Cortex of kidney (tissue), 1 donor: ENCODE measurements around the gene RPS5.
"Not testable (repeated sequence)": the region's sequence is repeated elsewhere in the genome, so short reads cannot be mapped to it uniquely, and the experiment has no call there.

ENCODE experiments used
- DNase-seq: peaks from one replicate; lab custom pipeline; 2025; lab: John Stamatoyannopoulos, UW

Gene RPS5

DNA sequence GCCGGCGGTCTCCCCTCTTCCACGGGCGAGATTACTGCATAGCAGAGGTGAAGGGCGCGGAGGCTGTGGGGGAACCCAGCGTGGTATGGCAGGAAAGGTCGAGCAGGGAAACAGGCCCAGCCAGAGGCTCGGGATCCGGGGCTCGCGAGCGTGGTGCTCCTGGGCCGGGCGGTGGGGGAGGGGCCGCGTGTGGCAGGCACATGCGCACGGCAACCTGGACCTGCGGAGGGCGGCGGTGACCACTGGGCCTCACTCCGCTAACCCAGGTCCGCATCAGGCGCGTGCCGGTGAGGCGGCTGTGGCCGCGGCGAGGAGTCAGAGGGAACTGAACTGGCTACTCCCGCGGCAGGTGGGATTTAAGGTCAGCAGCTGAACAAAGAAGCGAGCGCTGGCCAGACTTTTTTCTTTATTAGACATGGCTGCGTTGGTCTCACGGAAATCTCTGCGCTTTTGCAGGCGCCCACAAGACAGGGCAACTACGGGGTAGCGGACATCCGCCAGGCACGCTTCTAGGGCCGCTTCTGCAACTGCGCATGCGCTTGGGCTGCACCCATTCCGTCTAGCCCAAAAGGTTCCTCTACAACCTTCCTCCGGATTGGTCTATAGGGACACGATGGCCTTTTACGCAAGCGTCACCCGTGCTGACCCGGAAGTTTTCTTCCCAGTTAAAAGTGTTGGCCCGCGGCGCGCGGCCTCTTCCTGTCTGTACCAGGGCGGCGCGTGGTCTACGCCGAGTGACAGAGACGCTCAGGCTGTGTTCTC is at the start of gene RPS5:
Gene RPS5 (plus strand): TSS at position 694 of the 762 bp plus-strand sequence. CDS start 869 bp downstream, outside the sequence.
- DNase-seq = no peak

DNA sequence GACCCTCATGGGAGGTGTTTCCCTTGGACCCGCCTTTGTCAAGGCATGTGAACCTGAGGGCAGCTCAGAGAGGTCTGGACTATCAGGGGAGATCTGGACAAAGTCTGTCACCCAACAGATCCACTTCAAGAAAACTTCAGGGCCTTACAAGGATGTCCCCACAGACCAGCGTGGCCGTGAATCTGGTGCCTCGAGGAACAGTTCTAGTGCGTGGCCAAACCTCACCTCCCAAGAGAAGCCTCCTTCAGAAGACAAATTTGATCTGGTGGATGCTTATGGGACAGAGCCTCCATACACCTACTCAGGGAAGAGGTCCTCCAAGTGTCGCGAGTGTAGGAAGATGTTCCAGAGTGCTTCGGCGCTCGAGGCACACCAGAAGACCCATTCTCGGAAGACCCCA is 48.7 kb upstream of the RPS5 start:
- DNase-seq = no peak

DNA sequence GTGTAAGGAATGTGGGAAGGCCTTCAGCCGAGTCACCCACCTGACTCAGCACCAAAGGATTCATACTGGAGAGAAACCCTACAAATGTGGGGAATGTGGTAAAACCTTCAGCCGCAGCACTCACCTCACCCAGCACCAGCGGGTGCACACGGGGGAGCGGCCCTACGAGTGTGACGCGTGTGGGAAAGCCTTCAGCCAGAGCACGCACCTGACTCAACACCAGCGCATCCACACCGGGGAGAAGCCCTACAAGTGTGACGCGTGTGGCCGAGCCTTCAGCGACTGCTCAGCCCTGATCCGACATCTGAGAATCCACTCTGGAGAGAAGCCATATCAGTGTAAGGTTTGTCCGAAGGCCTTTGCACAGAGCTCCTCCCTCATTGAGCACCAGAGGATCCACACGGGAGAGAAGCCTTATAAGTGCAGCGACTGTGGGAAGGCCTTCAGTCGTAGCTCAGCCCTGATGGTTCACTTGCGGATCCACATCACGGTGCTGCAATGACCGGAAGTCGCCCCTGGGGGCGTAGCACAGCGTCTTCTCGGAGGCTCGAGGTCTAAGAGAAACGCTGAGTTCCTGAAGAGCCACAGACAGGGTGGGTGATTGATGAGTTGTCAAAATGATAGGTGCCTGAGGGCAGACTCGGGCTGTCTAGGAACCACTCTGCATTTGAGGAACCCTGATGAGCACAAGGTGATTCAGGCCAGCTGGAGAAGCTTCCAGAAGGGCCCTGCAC is 48.1 kb upstream of the RPS5 start:
- DNase-seq = no peak

DNA sequence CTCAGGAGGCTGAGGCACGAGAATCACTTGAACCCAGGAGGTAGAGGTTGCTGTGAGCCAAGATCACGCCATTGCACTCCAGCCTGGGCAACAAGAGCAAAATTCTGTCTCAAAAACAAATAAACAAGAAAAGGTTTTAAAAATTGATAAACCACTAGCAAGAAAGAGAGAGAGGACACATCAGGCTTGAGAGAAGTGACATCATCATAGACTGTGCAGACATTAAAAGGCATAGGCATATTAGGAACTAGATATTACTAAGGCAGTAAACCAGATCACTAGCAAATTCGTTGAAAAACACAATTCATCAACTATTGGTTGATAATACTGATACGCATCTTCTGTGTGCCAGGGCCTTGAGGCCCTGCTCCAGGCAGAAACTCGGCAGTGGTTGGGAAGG is 41.5 kb upstream of the RPS5 start:
- no peak for DNase-seq

DNA sequence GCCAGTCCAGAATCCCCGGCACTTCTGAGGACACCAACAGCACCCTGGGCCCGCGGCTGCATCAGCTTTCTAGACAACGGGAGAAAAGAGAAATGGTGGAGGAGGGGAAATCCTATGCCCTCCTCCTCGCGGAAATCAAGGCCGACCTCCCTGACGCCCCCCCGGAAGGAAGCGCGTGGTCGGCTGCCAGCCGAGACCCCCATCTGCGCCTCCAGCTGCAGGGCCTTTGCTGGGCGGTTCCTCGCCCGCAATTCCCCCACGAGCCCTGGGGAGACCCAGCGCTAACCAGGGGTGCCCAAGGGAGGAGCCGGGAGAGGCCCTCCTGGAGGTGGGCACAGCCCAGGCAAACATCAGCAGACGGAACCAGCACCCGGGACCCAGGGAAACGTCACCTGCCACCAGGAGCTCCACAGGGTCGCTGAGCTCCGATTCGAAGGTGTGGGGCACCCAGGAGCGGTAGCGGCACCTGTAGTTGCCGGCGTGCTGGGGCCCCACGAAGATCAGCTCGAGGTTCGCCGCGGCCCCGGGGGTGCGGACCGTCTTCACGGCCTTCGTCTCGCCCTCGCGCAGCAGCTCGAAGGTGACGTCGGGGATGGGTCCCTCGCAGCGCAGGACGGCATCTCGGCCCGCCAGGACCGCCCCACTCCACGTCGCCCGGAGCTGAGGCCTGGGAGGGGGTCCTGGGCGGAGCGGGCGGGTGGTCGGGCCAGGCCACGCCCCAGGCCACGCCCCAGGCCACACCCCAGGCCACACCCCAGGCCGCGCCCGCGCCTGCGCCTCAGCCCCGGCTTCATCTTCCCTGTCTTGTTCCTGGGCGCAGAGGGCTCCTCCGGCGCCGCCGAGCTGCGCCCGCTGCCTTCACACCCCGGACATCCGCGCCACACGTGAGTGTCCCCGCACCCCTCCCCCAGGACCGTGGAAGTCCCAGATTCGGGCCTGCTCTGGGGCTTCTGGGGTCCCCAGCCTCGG is 39.8 kb upstream of the RPS5 start:
- DNase-seq = no peak

DNA sequence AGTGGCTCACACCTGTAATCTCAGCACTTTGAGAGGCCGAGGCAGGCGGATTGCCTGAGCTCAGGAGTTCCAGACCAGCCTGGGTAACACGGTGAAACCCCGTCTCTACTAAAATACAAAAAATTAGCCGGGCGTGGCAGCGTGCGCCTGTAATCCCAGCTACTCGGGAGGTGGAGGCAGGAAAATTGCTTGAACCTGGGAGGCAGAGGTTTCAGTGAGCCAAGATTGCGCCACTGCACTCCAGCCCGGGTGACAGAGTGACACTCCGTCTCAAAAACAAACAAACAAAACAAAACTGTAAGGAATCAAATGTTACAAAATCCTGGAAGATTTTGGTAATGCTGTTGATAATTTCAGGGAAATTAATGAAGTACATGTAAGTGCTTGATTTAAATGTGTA is 39.0 kb upstream of the RPS5 start:
- not testable (repeated sequence) for DNase-seq

DNA sequence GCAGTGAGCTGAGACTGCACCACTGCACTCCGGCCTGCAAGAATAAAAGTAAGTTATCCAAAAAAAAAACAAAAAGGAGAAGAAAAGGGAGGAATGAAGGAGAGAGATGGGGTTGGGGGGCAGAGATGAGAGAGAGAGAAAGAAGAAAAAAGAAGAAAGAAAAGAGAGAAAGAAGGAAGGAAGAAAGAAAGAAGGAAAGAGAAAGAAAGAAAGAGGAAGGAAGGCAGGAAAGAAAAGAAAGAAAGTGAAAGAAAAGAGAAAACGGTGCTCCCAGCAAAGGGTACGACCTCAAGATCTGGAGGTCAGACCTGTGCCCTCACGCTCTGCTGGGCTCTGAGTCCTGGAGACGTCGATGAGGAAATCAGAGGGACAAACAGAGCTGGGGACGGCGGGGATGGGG is 37.5 kb upstream of the RPS5 start:
- DNase-seq = no peak

DNA sequence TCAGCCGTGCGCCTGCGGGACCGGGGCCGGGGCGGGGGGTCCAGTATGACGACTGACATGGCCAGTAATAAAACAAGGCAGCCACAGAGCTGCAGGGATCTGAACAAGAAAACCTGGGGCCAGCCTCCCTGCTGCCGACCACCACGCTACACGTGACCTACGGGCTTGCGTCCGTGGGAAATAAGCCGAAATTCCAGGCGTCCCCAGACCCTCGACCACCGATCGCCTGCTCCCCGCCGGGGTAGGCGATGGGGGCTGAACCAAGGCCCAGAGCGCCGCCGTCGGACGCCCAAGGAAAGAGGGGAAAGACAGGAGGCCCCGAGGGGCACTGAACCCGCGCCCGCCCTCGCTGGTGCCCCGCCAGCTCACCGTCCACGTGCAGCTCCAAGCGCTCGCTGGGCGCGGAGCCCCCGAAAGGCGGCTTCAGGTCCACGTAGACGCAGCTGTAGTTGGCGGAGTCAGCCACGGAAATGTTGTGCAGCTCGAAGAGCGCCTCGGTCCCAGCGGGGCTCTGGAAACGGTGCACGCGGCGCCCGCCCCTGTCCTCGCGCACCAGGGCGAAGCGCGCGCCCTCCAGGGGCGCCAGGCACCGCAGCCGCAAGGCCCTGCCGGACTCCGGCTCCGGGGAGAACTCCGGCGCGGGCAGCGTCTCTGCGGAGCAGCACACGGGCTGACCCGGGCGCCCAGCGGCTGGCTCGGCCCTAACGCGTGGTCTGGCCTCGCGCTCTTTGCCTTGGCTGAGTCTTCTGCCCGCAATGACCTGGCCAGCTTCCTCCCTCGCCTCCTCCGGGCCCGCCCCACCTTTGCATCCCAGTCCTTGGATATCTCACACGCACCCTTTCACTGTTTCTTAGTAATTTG is 36.8 kb upstream of the RPS5 start:
- DNase-seq = no peak

DNA sequence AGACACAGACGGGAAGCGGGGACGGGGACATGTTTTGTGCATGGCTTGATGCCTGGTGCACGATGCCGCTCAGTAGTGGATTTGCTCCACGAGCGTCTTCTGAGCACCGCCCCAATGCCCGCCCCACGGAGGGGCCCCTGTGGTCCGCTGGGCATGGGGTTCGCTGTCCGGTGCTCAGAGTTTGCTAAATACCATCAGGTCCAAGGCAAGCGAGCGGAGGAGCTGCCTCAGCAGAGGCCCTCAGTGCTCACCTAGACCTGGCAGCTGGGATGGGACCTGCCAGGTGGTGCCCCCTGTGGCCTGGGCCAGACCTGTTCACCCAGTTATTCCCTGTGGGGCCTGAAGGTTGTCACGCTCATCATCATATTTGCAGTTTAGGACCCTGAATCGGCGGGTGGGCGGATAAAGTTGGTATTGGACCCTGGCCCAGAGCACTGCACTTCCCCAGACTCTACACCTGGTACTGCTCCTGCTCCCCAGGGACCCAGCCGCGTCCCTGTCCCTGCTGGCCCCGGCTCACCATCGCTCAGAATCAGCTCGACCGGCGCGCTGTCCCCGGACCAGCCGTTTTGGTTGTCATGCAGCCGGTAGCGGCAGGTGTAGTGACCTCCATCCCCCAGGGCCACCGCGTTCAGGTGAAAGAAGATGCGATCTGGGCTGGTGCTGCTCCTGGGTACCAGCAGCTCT is 36.1 kb upstream of the RPS5 start:
- DNase-seq = no peak

DNA sequence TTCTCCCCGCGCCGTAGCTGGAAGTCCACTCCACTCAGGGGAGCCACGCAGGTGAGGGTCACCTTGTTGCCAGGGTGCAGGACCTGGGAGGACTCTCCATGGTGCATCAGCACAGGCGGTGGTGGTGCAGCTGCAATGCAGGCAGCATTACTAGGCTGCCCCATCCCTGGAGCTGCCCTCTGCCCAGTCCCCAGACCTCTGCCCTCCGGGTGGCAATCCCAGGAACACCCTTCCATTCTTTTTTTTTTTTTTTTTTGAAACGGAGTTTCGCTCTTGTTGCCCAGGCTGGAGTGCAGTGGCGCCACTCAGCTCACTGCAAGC is 35.6 kb upstream of the RPS5 start:
- no peak for DNase-seq

DNA sequence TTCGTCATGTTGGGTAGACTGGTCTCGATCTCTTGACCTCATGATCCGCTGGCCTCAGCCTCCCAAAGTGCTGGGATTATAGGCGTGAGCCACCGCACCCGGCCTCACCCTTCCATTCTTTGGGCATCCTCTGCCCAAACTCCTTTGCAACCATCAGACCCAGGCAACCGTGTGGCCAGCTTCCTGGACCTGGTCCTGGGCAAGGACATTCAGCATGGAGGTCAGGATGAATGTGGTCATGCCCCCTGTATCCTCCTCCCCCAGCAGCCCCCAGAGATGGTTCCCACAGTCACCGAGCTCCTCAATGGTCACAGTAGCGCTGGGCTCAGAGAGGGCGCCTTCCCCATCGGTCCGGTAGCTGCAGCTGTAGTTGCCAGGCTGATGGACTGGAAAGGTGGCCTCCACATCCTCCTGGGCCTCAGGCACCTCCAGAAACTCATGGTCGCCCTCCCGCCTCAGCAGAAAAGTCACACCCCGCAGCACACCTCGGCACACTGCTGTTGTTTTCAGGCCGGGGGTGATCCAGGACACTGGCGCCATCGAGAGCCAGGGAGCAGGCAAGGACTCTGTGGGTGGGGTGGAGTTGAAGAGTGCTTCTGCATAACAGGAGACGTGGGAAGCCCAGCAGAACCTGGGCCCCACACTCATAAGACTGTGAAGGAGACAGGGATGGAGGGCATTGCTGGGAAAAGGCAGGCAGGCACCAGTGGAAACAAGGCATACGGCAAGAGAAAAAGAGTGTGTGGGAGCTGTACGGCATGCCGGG is 34.9 kb upstream of the RPS5 start:
- no peak for DNase-seq

DNA sequence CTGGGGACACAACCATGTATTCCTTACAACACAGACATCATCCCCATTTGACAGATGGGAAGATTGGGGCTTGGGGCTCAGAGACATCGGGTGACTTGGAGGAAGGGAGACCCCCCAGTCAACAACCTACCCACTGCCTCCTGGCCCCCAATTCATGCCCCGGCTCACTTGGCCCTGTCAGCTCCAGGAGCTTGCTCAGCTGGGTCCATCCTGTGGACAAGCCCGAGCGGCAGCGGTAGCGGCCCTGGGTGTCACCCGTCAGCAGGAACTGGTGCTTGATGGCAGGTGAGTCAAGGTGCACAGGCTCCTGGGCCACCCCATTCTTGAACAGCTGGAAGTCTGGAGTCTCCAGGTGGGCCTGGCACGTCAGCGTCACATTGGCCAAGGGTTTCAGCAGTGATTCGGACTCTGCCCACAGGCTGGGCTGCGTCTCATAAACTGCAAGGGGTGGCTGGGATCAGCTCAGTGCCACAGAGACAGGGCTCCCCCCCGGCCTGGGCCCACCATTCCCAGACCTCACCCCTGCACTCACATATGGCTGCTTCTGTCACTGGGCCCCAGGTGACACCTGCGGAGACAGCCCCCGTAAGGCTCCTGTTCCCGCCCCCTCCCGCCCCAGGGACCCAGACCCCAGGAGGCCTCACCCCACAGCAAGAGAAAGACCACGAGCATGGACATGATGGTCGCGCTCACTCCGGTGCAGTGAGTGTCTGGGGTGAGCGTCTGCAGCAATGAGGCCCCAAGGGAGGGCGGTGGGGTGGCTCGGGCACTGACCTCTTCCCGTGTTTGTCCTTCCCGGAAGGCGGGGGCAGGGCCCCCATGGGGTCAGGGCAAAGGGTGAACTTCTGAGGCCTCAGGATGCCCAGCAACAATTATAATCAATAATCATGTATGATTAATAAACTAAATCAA is 34.1 kb upstream of the RPS5 start, which contains the start of gene A1BG:
Gene A1BG (minus strand): TSS at position 733 of the 912 bp plus-strand sequence. CDS start 55 bp downstream, at position 678.
- DNase-seq = no peak

DNA sequence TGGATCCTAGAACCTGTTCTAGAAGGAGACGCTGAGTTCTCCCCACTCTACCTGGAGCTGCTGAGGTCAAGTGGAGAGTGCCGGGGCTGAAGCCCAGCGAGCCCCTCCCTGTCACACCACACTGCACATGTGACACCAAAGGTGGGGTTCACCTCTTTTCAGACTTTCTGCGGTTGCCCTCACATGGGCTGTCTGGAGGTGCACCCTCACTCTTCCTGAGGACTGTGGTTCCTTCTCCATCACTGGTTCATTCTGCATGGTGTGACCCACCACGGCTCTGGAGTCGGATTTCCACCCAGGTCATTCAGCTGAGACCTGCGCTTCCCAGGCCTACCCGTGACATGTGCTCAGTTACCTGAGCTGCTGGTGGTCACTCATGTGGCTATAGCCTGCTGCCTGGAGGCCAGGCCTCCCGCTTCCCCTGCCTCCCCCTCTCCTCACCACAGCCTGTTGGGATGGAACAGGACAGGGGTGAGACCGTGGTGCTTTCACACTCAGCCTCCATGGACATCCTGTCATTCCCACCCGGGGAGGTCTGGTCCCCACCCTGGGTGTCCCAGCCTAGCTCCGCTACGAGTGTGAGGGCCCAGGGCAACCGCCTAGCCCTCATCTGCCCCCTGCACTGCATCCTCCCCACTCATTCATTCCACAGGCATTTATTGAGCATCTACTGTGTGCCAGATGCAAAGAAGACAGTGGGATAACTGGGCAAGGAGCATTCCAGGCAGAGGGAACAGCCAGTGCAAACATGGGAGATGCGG is 33.2 kb upstream of the RPS5 start:
- no peak for DNase-seq

DNA sequence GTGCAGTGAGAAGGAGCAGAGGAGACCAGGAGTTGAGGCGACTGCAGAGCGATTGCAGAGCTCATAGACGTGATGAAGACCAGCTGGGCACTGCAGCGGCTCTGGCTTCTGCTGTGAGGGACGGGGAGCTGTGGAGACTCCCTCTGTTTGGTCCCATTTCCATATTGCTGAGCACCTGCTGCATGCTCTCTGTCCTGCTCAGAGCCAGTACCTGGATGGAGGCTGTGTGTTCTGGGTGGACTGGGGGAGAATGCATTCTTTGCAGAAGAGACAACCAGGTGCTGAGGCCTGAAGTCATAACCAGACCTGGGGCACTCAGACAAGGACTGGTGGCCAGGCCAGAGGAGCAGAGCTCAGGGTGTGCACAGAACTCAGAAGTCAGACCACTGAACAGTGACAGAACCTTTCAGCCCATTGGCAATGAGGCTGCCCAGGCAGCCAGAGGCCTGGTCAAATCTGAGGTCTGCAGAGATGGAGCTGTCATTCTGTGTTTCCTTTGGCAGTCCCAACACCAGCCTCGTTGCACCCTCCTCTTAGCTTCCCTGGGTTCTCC is 32.5 kb upstream of the RPS5 start:
- no peak for DNase-seq

DNA sequence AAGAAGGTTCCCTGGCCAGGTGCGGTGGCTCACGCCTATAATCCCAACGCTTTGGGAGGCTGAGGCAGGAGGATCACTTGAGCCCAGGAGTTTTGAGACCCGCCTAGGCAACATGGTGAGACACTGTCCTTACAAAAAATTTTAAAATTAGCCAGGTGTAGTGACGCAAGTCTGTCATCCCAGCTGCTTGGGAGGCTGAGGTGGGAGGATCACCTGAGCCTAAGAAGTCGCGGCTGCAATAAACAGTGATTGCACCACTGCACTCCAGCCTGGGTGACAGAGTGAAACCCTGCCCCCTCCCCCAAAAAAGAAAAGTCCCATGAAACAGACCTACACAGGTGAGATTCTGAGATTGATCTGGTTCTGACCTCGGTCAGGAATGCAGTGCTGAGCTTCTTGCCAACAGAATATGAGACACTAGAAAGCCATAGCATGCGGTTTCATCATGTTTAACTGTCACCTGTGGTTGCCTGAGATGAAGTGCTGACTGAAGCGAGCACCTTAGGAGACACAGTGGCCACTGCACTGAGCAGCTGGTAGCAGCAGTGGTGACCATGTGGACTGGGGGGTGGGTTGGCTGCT is 31.8 kb upstream of the RPS5 start:
- DNase-seq = no peak

DNA sequence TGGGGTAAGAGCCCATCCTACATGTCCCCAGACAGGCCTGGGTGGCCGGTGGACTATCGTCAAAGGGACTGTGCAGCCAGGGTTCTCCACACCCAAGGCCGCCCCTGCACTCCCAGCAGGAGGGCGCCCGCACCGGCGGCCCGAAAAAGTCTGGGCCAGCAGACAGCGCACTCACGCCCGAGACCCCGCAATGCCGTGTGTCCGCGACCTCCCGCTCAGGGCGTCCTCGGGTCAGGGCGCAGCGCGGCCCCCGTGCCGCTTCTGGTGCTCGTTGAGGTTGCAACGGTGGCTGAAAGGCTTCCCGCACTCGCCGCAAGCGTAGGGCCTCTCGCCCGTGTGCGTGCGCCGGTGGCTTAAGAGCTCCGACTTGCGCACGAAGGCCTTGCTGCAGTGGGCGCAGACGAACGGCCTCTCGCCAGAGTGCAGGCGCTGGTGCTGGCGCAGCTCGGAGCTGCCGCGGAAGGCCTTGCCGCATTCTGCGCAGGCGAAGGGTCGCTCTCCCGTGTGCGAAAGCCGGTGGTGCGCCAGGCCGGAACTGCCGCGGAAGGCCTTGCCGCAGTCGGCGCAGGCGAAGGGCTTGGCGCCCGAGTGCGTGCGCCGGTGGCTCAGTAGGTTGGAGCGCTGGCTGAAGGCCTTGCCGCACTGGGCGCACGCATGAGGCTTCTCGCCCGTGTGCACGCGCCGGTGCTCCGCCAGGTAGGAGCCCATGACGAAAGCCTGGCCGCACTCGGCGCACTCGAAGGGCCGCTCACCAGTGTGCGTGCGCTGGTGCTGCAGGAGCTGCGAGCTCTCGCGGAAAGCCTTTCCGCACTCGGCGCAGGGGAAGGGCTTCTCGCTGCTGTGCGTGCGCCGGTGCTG is 30.9 kb upstream of the RPS5 start:
- no peak for DNase-seq
